Breast epithelium (tissue), 3 donors: ENCODE data around the gene OR2T2.
"Not testable (repeated sequence)": the region's sequence is repeated elsewhere in the genome, so short reads cannot be mapped to it uniquely, and the experiment has no call there.

ENCODE experiments used
- POLR2A ChIP-seq: fragments of 450-650 bp; IDR thresholded peaks from one replicate; pipeline ENCODE4 v1.6.1; 2016; ENCODE audit warnings: antibody characterized with exemption, mild to moderate bottlenecking, moderate library complexity
- TF ChIP-seq, protein P1 (sequence below), 3 donors: fragments of 450-650 bp; IDR thresholded peaks; one replicate each; pipeline ENCODE4 v1.5.1; 2016 to 2017; ENCODE audit warnings: antibody characterized with exemption in 3 of 3, mild to moderate bottlenecking in 3 of 3, moderate library complexity in 3 of 3

DNA sequence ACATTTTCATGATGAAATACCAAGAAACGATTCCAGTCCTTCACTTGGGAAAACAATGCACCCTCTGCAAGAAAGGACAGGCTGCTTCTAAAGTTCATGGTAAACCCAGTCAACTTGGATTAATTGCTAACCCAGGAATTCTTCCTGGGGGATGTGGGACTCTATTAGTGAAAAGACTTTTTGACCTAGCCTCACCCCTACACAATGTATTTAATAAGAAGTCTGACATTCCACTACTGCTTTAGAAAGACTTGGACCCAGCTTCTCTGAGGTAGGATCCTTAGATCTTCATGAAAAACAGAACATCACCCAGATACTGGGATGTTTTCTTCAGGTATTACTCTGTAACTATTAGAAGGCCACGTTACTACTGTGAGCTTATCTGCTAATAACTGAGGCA lies at the start of gene OR2T2:
- TF ChIP-seq, protein P1, sequence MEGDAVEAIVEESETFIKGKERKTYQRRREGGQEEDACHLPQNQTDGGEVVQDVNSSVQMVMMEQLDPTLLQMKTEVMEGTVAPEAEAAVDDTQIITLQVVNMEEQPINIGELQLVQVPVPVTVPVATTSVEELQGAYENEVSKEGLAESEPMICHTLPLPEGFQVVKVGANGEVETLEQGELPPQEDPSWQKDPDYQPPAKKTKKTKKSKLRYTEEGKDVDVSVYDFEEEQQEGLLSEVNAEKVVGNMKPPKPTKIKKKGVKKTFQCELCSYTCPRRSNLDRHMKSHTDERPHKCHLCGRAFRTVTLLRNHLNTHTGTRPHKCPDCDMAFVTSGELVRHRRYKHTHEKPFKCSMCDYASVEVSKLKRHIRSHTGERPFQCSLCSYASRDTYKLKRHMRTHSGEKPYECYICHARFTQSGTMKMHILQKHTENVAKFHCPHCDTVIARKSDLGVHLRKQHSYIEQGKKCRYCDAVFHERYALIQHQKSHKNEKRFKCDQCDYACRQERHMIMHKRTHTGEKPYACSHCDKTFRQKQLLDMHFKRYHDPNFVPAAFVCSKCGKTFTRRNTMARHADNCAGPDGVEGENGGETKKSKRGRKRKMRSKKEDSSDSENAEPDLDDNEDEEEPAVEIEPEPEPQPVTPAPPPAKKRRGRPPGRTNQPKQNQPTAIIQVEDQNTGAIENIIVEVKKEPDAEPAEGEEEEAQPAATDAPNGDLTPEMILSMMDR (IDR thresholded peaks at IDR 0.05): not testable (repeated sequence)
- not testable (repeated sequence) for TF ChIP-seq POLR2A
